HepG2 (cell line): ENCODE results near the gene MAST1. TPM values are rescaled to one million over a fixed set of nuclear protein-coding genes. Genes with fewer than 3 reads are reported as not detected.

Experiments used
- ARID2 ChIP-seq: sonication (generic); formaldehyde crosslinking; IDR thresholded peaks from 2 replicates; pipeline ENCODE4 v1.8.1; 2022; ENCODE audit warnings: mild to moderate bottlenecking, missing genetic modification reagents, borderline replicate concordance
- CHCHD3 ChIP-seq: sonication (generic); formaldehyde crosslinking; IDR thresholded peaks from 2 replicates; pipeline ENCODE4 v1.8.0; 2022; ENCODE audit warnings: mild to moderate bottlenecking, missing genetic modification reagents, moderate library complexity
- DBP ChIP-seq: sonication (generic); formaldehyde crosslinking; IDR thresholded peaks from 2 replicates; pipeline ENCODE4 v1.4.0; 2020; ENCODE audit warnings: missing genetic modification reagents; ENCODE audit errors: not compliant biosample characterization
- ETV6 ChIP-seq: sonication (generic); formaldehyde crosslinking; conservative IDR thresholded peaks from 2 replicates; pipeline ENCODE4 v1.4.0; 2020; ENCODE audit warnings: missing genetic modification reagents
- HNRNPH1 ChIP-seq: fragments of 200-400 bp; formaldehyde crosslinking; optimal IDR thresholded peaks from 2 replicates; pipeline ENCODE3; 2017; ENCODE audit warnings: mild to moderate bottlenecking, low read depth, low read length
- ISL2 ChIP-seq: sonication (generic); formaldehyde crosslinking; IDR thresholded peaks from 2 replicates; pipeline ENCODE4 v1.5.0; 2020; ENCODE audit warnings: missing genetic modification reagents
- ISX ChIP-seq: sonication (generic); formaldehyde crosslinking; conservative IDR thresholded peaks from 2 replicates; pipeline ENCODE4 v1.5.0; 2020; ENCODE audit warnings: missing genetic modification reagents
- KDM3A ChIP-seq: IDR thresholded peaks from 2 replicates; pipeline ENCODE4 v1.6.1; 2018; ENCODE audit warnings: low read depth, missing compliant biosample characterization
- MATR3 ChIP-seq: sonication (generic); formaldehyde crosslinking; IDR thresholded peaks from 2 replicates; pipeline ENCODE4 v1.4.0; 2020; ENCODE audit warnings: missing genetic modification reagents
- NFRKB ChIP-seq: fragments of 450-650 bp; IDR thresholded peaks from 2 replicates; pipeline ENCODE4 v1.6.1; 2017
- POLR2G ChIP-seq: fragments of 200-400 bp; formaldehyde crosslinking; IDR thresholded peaks from 2 replicates; pipeline ENCODE4 v1.6.1; 2018; ENCODE audit warnings: mild to moderate bottlenecking, low read depth, low read length, moderate library complexity
- RXRA ChIP-seq: sonication (generic); formaldehyde crosslinking; IDR thresholded peaks from 2 replicates; pipeline ENCODE4 v1.5.1; 2020; ENCODE audit warnings: missing genetic modification reagents
- SAP130 ChIP-seq: IDR thresholded peaks from 2 replicates; pipeline ENCODE4 v1.6.1; 2016; ENCODE audit warnings: low read depth
- SKI ChIP-seq: fragments of 450-650 bp; IDR thresholded peaks from one replicate; pipeline ENCODE4 v1.6.1; 2018; ENCODE audit warnings: mild to moderate bottlenecking; ENCODE audit not compliant: partially characterized antibody
- SNAPC5 ChIP-seq: sonication (generic); formaldehyde crosslinking; IDR thresholded peaks from 2 replicates; pipeline ENCODE4 v1.8.1; 2023; ENCODE audit warnings: mild to moderate bottlenecking, missing genetic modification reagents, borderline replicate concordance
- SUZ12 ChIP-seq: fragments of 150-350 bp; IDR thresholded peaks from 2 replicates; pipeline ENCODE4 v1.6.1; 2014; ENCODE audit warnings: low read depth, low read length
- ZMYM3 ChIP-seq: sonication (generic); formaldehyde crosslinking; IDR thresholded peaks from 2 replicates; pipeline ENCODE4 v1.5.1; 2020; ENCODE audit warnings: mild to moderate bottlenecking, missing genetic modification reagents
- ZNF670 ChIP-seq: sonication (generic); formaldehyde crosslinking; IDR thresholded peaks from 2 replicates; pipeline ENCODE4 v1.8.0; 2022; ENCODE audit warnings: mild to moderate bottlenecking, missing genetic modification reagents, borderline replicate concordance
- ZNF775 ChIP-seq: sonication (generic); formaldehyde crosslinking; IDR thresholded peaks from 2 replicates; pipeline ENCODE4 v1.4.0; 2020; ENCODE audit warnings: missing genetic modification reagents, mild to moderate bottlenecking, moderate library complexity, borderline replicate concordance
- polyA plus RNA-seq, 8 experiments: library from polyadenylated mRNA; depleted of rRNA in 3 of 8; stranded (reverse) in 7 of 8; unstranded in 1 of 8; fragments of >200 nt; fragmentation: Illumina TruSeq in 4 of 8; extraction: Trizol in 4 of 8; gene quantifications; 2 replicates each; pipeline versions ENCODE4 v1.2.1 to v1.2.3, GENCODE V29; 2011 to 2016; ENCODE audit warnings: low read depth in 4 of 8, missing spikeins in 1 of 8, mixed read lengths in 1 of 8; ENCODE audit not compliant: insufficient read depth in 1 of 8
- total RNA-seq, 5 experiments: library from RNA; depleted of rRNA; stranded (reverse); fragments of >200 nt; fragmentation: Illumina TruSeq; extraction: Trizol; gene quantifications; 2 replicates each; pipeline ENCODE4 v1.2.3, GENCODE V29; 2016; ENCODE audit warnings: low read depth in 1 of 5
- TF ChIP-seq, protein P1 (sequence below): sonication (generic); formaldehyde crosslinking; IDR thresholded peaks from 2 replicates; pipeline ENCODE4 v1.4.0; 2020; ENCODE audit warnings: missing genetic modification reagents
- TF ChIP-seq, protein P2 (sequence below): sonication (generic); formaldehyde crosslinking; conservative IDR thresholded peaks from 2 replicates; pipeline ENCODE4 v1.8.0; 2022; ENCODE audit warnings: missing genetic modification reagents
- TF ChIP-seq, protein P3 (sequence below): sonication (generic); IDR thresholded peaks from 2 replicates; pipeline ENCODE4 v1.6.1; 2016; ENCODE audit warnings: low read depth, borderline replicate concordance

MAST1 gene
- total and polyA plus RNA-seq, 2 of the 13 experiments (the other 11 are each of a cell fraction or from before 2014, with no cell fraction given): 0.73 to 4.7 TPM

DNA sequence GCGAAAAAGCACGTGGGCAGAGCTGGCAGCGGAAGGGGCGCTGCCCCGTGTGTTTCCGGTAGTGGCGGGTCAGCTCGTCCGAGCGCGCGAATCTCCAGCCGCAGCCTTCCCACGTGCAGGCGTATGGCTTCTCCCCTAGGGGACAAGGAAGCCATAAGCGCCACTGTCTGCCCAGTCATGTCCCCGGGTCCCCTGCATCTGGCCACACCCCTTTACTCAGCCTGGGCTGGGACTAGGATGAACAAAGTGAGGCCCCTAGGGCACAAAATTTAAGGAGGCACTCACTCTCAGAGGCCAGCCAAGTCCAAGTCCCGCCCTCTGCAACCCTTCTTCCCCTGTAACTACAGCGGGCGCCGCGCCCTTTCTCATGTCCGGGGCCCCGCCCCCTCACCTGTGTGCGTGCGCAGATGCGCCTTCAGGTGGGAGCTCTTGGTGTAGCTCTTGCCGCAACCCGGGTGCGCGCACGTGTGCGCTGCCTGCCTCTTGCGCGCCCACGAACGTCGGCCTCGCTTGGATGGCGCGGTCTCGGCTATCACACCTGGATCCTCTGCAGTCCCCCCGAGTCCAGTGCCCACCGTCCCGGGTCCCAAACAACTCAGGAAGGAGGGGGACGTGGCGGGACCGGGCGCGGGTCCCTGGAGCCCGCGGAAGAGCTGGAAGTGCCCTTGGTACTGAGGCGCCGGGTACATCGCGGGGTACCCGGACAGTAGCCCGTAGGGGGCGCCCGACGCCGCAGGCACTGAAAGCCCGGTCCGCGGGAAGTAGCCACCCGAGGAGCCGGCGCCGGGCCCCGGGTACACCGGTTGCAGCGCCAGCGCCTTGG, 46.8 kb downstream of the MAST1 start (continued):
- TF ChIP-seq SKI: no peak
- no peak for TF ChIP-seq ETV6 (CRISPR knock-in tag)
- TF ChIP-seq KDM3A: peak; percentile 57; the same call in 1 of the 2 replicates
- no peak for TF ChIP-seq NFRKB
- no peak for TF ChIP-seq ISX (CRISPR knock-in tag)
- peak; percentile 81; the same call in 1 of the 2 replicates for TF ChIP-seq ARID2 (CRISPR knock-in tag)
- TF ChIP-seq SNAPC5 (CRISPR knock-in tag): no peak
- TF ChIP-seq ISL2 (CRISPR knock-in tag): peak; percentile 37; the same call in 1 of the 2 replicates
- no peak for TF ChIP-seq MATR3
- TF ChIP-seq, protein P1, sequence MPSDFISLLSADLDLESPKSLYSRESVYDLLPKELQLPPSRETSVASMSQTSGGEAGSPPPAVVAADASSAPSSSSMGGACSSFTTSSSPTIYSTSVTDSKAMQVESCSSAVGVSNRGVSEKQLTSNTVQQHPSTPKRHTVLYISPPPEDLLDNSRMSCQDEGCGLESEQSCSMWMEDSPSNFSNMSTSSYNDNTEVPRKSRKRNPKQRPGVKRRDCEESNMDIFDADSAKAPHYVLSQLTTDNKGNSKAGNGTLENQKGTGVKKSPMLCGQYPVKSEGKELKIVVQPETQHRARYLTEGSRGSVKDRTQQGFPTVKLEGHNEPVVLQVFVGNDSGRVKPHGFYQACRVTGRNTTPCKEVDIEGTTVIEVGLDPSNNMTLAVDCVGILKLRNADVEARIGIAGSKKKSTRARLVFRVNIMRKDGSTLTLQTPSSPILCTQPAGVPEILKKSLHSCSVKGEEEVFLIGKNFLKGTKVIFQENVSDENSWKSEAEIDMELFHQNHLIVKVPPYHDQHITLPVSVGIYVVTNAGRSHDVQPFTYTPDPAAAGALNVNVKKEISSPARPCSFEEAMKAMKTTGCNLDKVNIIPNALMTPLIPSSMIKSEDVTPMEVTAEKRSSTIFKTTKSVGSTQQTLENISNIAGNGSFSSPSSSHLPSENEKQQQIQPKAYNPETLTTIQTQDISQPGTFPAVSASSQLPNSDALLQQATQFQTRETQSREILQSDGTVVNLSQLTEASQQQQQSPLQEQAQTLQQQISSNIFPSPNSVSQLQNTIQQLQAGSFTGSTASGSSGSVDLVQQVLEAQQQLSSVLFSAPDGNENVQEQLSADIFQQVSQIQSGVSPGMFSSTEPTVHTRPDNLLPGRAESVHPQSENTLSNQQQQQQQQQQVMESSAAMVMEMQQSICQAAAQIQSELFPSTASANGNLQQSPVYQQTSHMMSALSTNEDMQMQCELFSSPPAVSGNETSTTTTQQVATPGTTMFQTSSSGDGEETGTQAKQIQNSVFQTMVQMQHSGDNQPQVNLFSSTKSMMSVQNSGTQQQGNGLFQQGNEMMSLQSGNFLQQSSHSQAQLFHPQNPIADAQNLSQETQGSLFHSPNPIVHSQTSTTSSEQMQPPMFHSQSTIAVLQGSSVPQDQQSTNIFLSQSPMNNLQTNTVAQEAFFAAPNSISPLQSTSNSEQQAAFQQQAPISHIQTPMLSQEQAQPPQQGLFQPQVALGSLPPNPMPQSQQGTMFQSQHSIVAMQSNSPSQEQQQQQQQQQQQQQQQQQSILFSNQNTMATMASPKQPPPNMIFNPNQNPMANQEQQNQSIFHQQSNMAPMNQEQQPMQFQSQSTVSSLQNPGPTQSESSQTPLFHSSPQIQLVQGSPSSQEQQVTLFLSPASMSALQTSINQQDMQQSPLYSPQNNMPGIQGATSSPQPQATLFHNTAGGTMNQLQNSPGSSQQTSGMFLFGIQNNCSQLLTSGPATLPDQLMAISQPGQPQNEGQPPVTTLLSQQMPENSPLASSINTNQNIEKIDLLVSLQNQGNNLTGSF (CRISPR knock-in tag): no peak
- no peak for TF ChIP-seq DBP
- peak; percentile 51 for TF ChIP-seq SAP130 (CRISPR knock-in tag)
- no peak for TF ChIP-seq CHCHD3 (CRISPR knock-in tag)
- TF ChIP-seq POLR2G: peak; percentile 45; the same call in 1 of the 2 replicates
- TF ChIP-seq HNRNPH1: no peak
- TF ChIP-seq, protein P2, sequence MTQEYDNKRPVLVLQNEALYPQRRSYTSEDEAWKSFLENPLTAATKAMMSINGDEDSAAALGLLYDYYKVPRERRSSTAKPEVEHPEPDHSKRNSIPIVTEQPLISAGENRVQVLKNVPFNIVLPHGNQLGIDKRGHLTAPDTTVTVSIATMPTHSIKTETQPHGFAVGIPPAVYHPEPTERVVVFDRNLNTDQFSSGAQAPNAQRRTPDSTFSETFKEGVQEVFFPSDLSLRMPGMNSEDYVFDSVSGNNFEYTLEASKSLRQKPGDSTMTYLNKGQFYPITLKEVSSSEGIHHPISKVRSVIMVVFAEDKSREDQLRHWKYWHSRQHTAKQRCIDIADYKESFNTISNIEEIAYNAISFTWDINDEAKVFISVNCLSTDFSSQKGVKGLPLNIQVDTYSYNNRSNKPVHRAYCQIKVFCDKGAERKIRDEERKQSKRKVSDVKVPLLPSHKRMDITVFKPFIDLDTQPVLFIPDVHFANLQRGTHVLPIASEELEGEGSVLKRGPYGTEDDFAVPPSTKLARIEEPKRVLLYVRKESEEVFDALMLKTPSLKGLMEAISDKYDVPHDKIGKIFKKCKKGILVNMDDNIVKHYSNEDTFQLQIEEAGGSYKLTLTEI: no peak
- 0 out of 2 replicates have a peak, but pooled peaks have one; percentile 10 for TF ChIP-seq ZNF670 (CRISPR knock-in tag)
- no peak for TF ChIP-seq SUZ12
- TF ChIP-seq, protein P3, sequence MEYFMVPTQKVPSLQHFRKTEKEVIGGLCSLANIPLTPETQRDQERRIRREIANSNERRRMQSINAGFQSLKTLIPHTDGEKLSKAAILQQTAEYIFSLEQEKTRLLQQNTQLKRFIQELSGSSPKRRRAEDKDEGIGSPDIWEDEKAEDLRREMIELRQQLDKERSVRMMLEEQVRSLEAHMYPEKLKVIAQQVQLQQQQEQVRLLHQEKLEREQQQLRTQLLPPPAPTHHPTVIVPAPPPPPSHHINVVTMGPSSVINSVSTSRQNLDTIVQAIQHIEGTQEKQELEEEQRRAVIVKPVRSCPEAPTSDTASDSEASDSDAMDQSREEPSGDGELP: no peak
- no peak for TF ChIP-seq ZNF775 (CRISPR knock-in tag)
- no peak for TF ChIP-seq ZMYM3 (CRISPR knock-in tag)
- no peak for TF ChIP-seq RXRA (CRISPR knock-in tag)
